H1 (cell line): ENCODE results near the gene MGMT. TPM values are rescaled to one million over a fixed set of nuclear protein-coding genes. Genes with fewer than 3 reads are reported as not detected.

ENCODE experiments used
- CTCF ChIA-PET: fragments of 300-600 bp; sonication (Branson Sonifier 250); formaldehyde crosslinking; loops from one replicate; lab custom pipeline; 2021; ENCODE audit not compliant: partially characterized antibody; lab: Charles Lee
- POLR2A ChIA-PET: fragments of 300-600 bp; sonication (Branson Sonifier 250); formaldehyde crosslinking; loops from one replicate; lab custom pipeline; 2021; ENCODE audit warnings: inconsistent platforms; ENCODE audit not compliant: partially characterized antibody; lab: Charles Lee
- DNase-seq, 2 experiments: peaks; one replicate each; pipeline versions ENCODE4 v3.0.0 to v3.0.0-alpha.2; 2010 to 2022; ENCODE audit warnings: low spot score in 2 of 2, low read depth in 1 of 2, mixed read lengths in 1 of 2
- FAIRE-seq: peaks from 2 replicates; lab custom pipeline; 2011; peaks lifted over from hg19 to GRCh38; lab: Jason Lieb, UNC
- H2AFZ ChIP-seq: 2 replicates; pipeline ENCODE4 v1.8.1; 2012; ENCODE audit warnings: low read length, inconsistent platforms
- H2AK5ac ChIP-seq: 2 replicates; pipeline ENCODE4 v1.6.1; 2013; ENCODE audit warnings: low read depth, low read length
- H2BK120ac ChIP-seq: replicated peaks from 2 replicates; pipeline ENCODE3; 2013; ENCODE audit warnings: low read depth, low read length, inconsistent platforms
- H2BK12ac ChIP-seq: 2 replicates; pipeline ENCODE4 v1.6.1; 2013; ENCODE audit warnings: low read depth, low read length
- H2BK15ac ChIP-seq: 2 replicates; pipeline ENCODE4 v1.6.1; 2013; ENCODE audit warnings: low read length
- H2BK20ac ChIP-seq: 2 replicates; pipeline ENCODE4 v1.6.1; 2013; ENCODE audit warnings: low read length
- H2BK5ac ChIP-seq: 2 replicates; pipeline ENCODE4 v1.6.1; 2013; ENCODE audit warnings: low read depth, low read length
- H3K14ac ChIP-seq: 2 replicates; pipeline ENCODE4 v1.6.1; 2013; ENCODE audit warnings: inconsistent platforms; ENCODE audit not compliant: insufficient read length
- H3K18ac ChIP-seq: 2 replicates; pipeline ENCODE4 v1.6.1; 2013; ENCODE audit warnings: low read length; ENCODE audit errors: extremely low read depth
- H3K23ac ChIP-seq: 2 replicates; pipeline ENCODE4 v1.6.1; 2013; ENCODE audit warnings: inconsistent platforms; ENCODE audit not compliant: insufficient read length
- H3K23me2 ChIP-seq: 2 replicates; pipeline ENCODE4 v1.6.1; 2013; ENCODE audit warnings: low read depth, low read length
- H3K27ac ChIP-seq: 2 replicates; pipeline ENCODE4 v1.6.1; 2011; ENCODE audit warnings: low read depth, low read length, inconsistent platforms
- H3K27me3 ChIP-seq, 4 experiments: replicated peaks in 1 of 4; 1 replicate in 1 of 4; 2 replicates in 3 of 4; pipeline versions ENCODE4 v1.6.1 to v1.8.1; 2011 to 2013; ENCODE audit warnings: low read length in 3 of 4, mild to moderate bottlenecking in 3 of 4, inconsistent platforms in 2 of 4, mixed read lengths in 2 of 4, moderate library complexity in 1 of 4; ENCODE audit not compliant: control insufficient read depth in 3 of 4, insufficient read depth in 3 of 4; ENCODE audit errors: extremely low read depth in 1 of 4
- H3K36me3 ChIP-seq, 4 experiments: 2 replicates each; pipeline versions ENCODE4 v1.6.1 to v1.8.1; 2011 to 2013; ENCODE audit warnings: mild to moderate bottlenecking in 4 of 4, low read length in 3 of 4, moderate library complexity in 2 of 4, control low read depth in 1 of 4, inconsistent platforms in 1 of 4; ENCODE audit not compliant: insufficient read depth in 4 of 4, control insufficient read depth in 2 of 4
- H3K4ac ChIP-seq: replicated peaks from 2 replicates; pipeline ENCODE3; 2013; ENCODE audit warnings: low read length, low read depth, mixed read lengths, inconsistent platforms; ENCODE audit not compliant: insufficient read length
- H3K4me1 ChIP-seq, 4 experiments: replicated peaks in 1 of 4; 1 replicate in 1 of 4; 2 replicates in 3 of 4; pipeline versions ENCODE4 v1.6.1 to v1.8.1; 2011 to 2013; ENCODE audit warnings: low read length in 3 of 4, inconsistent platforms in 2 of 4, mixed read lengths in 1 of 4; ENCODE audit not compliant: insufficient read depth in 4 of 4, control insufficient read depth in 3 of 4
- H3K4me2 ChIP-seq, 2 experiments: 2 replicates each; pipeline versions ENCODE4 v1.6.1 to v1.8.1; 2011 to 2013; ENCODE audit warnings: low read depth in 2 of 2, low read length in 2 of 2, control low read depth in 1 of 2, inconsistent platforms in 1 of 2, mild to moderate bottlenecking in 1 of 2; ENCODE audit not compliant: insufficient read depth in 1 of 2
- H3K4me3 ChIP-seq, 4 experiments: fragments of 200-600, 300-600 bp in 1 of 4; sonication (generic), shearing (Covaris generic), sonication (Bioruptor Twin) in 1 of 4; 2 replicates each; pipeline versions ENCODE4 v1.5.1 to v1.8.1; 2011 to 2016; ENCODE audit warnings: low read length in 4 of 4, low read depth in 3 of 4, control low read depth in 2 of 4, inconsistent platforms in 2 of 4, mild to moderate bottlenecking in 2 of 4, mixed read lengths in 1 of 4, moderate library complexity in 1 of 4; ENCODE audit not compliant: insufficient read depth in 2 of 4; ENCODE audit errors: extremely low read depth in 1 of 4
- H3K56ac ChIP-seq: replicated peaks from 2 replicates; pipeline ENCODE3; 2013; ENCODE audit warnings: low read depth, mild to moderate bottlenecking, mixed read lengths, low read length, inconsistent platforms; ENCODE audit not compliant: insufficient read length
- H3K79me1 ChIP-seq: 2 replicates; pipeline ENCODE4 v1.6.1; 2013; ENCODE audit warnings: low read depth, low read length, control low read depth
- H3K79me2 ChIP-seq, 2 experiments: 2 replicates each; pipeline versions ENCODE4 v1.6.1 to v1.8.1; 2012 to 2013; ENCODE audit warnings: low read length in 2 of 2, mild to moderate bottlenecking in 2 of 2, inconsistent platforms in 1 of 2; ENCODE audit not compliant: insufficient read depth in 2 of 2, control insufficient read depth in 1 of 2
- H3K9ac ChIP-seq, 4 experiments: replicated peaks in 1 of 4; 1 replicate in 1 of 4; 2 replicates in 3 of 4; pipeline versions ENCODE4 v1.6.1 to v1.8.1; 2011 to 2013; ENCODE audit warnings: low read depth in 3 of 4, low read length in 3 of 4, control low read depth in 2 of 4, mild to moderate bottlenecking in 2 of 4, moderate library complexity in 2 of 4, inconsistent platforms in 1 of 4; ENCODE audit errors: extremely low read depth in 1 of 4
- H3K9me3 ChIP-seq, 2 experiments: 2 replicates each; pipeline versions ENCODE4 v1.6.1 to v1.8.1; 2012 to 2013; ENCODE audit warnings: mild to moderate bottlenecking in 2 of 2, moderate library complexity in 2 of 2, control low read depth in 1 of 2, inconsistent platforms in 1 of 2, low read depth in 1 of 2, low read length in 1 of 2, mixed read lengths in 1 of 2; ENCODE audit not compliant: insufficient read depth in 2 of 2
- H4K20me1 ChIP-seq, 2 experiments: replicated peaks in 1 of 2; 2 replicates each; pipeline versions ENCODE3 to v1.8.1; 2011 to 2013; ENCODE audit warnings: inconsistent platforms in 2 of 2, low read length in 2 of 2, mild to moderate bottlenecking in 1 of 2; ENCODE audit not compliant: insufficient read depth in 2 of 2, control insufficient read depth in 1 of 2
- H4K5ac ChIP-seq: 2 replicates; pipeline ENCODE4 v1.6.1; 2013; ENCODE audit warnings: low read length, low read depth, mixed read lengths, inconsistent platforms; ENCODE audit not compliant: insufficient read length
- H4K8ac ChIP-seq: 2 replicates; pipeline ENCODE4 v1.8.0; 2013; ENCODE audit warnings: mild to moderate bottlenecking, moderate library complexity, low read length, inconsistent platforms; ENCODE audit not compliant: insufficient read depth; ENCODE audit errors: extremely low read depth
- H4K91ac ChIP-seq: replicated peaks from 2 replicates; pipeline ENCODE3; 2013; ENCODE audit warnings: low read length, mixed read lengths, inconsistent platforms; ENCODE audit not compliant: insufficient read length
- CTBP2 ChIP-seq: IDR thresholded peaks from 2 replicates; pipeline ENCODE4 v1.7.0; 2011; ENCODE audit warnings: borderline replicate concordance, mild to moderate bottlenecking, moderate library complexity, mixed read lengths, low read length; ENCODE audit not compliant: insufficient read depth, insufficient read length
- GTF2F1 ChIP-seq: IDR thresholded peaks from 2 replicates; pipeline ENCODE4 v1.6.1; 2012; ENCODE audit warnings: low read depth, low read length, improper control_type of control experiment, borderline replicate concordance
- SAP30 ChIP-seq: fragments of 300-600 bp; sonication (generic); IDR thresholded peaks from 2 replicates; pipeline ENCODE4 v1.7.1; 2012; ENCODE audit warnings: low read length, moderate library complexity, mild to moderate bottlenecking, inconsistent platforms; ENCODE audit not compliant: insufficient read depth, insufficient replicate concordance
- WGBS, 2 experiments: shearing (Covaris generic) in 1 of 2; methylation state at CpG; one replicate each; pipeline versions ENCODE4 v1.1.6 to v1.1.7; 2013 to 2015; ENCODE audit warnings: low lambda C conversion rate in 2 of 2, mixed read lengths in 2 of 2, inconsistent platforms in 1 of 2, low coverage in 1 of 2, missing lambda C conversion rate in 1 of 2; ENCODE audit not compliant: insufficient replicate concordance in 2 of 2, insufficient coverage in 1 of 2, insufficient read length in 1 of 2; ENCODE audit errors: extremely low coverage in 1 of 2, missing lambda C conversion rate in 1 of 2; 5-methylcytosine and 5-hydroxymethylcytosine counted together
- polyA plus RNA-seq, 7 experiments: library from polyadenylated mRNA; depleted of rRNA in 3 of 7; stranded (reverse) in 5 of 7; unstranded in 2 of 7; fragments of >200 nt in 5 of 7; fragments of 200-250 nt in 2 of 7; gene quantifications; 1 replicate in 5 of 7; 2 replicates in 1 of 7; 4 replicates in 1 of 7; pipeline versions ENCODE4 v1.2.1 to v1.2.3, GENCODE V29; 2011 to 2013; ENCODE audit warnings: missing spikeins in 2 of 7, mixed read lengths in 2 of 7
- total RNA-seq: library from RNA; stranded (reverse); fragmentation: NEBNext Ultra II Directional; extraction: Animal tissue kit (Norgen Biotek cat#: 25700); gene quantifications from 2 replicates; pipeline ENCODE4 v1.2.1, GENCODE V29; 2021
- TF ChIP-seq, protein P1 (sequence below): IDR thresholded peaks from 2 replicates; pipeline ENCODE4 v1.6.1; 2011; ENCODE audit warnings: low read length, improper control_type of control experiment

The MGMT gene
- total and polyA plus RNA-seq, 2 of the 8 experiments (the other 6 are each of a cell fraction or from before 2014, with no cell fraction given) = 9.9 to 10.7 TPM

GRCh38 chr10:129472696-129473555 lies 5.9 kb downstream of the MGMT start:
- Histone ChIP-seq H3K56ac (no peak overlapping the region), H3K79me2 (no peaks in the 10 kb centered on the region), H3K9ac (no peak overlapping the region), H3K4ac (no peak overlapping the region), H3K79me1 (no peaks in the 10 kb centered on the region; the same call in 1 of the 2 replicates), H4K8ac (no peak overlapping the region), H4K91ac (no peak overlapping the region), H3K18ac (no peak overlapping the region), H3K27me3 (no peaks in the 10 kb centered on the region), H2AK5ac (no peak overlapping the region)
- 92% methylated on average over 22 of the region's 22 CpGs; no CpG with 5 or more reads in 1 of the 2 experiments for WGBS, 2 experiments
- FAIRE-seq = no peak
- no peak for TF ChIP-seq GTF2F1
- no peak for TF ChIP-seq SAP30
- no peak for TF ChIP-seq CTBP2
- TF ChIP-seq, protein P1, sequence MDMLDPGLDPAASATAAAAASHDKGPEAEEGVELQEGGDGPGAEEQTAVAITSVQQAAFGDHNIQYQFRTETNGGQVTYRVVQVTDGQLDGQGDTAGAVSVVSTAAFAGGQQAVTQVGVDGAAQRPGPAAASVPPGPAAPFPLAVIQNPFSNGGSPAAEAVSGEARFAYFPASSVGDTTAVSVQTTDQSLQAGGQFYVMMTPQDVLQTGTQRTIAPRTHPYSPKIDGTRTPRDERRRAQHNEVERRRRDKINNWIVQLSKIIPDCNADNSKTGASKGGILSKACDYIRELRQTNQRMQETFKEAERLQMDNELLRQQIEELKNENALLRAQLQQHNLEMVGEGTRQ = no peak
- TF ChIP-seq, all 59 proteins: peak for 0
- no peaks in the 10 kb centered on the region for H3K23me2 ChIP-seq
- H2BK12ac ChIP-seq = no peak overlapping the region
- H4K20me1 ChIP-seq = no peaks in the 10 kb centered on the region
- H3K4me2 ChIP-seq = no peak overlapping the region
- H3K4me3 ChIP-seq = no peak overlapping the region
- POLR2A ChIA-PET = no interaction called here
- H3K27ac ChIP-seq = no peak overlapping the region
- H2BK20ac ChIP-seq = no peak overlapping the region
- no peak overlapping the region for H2BK120ac ChIP-seq
- no peak overlapping the region for H2BK15ac ChIP-seq
- DNase-seq = no peak
- no peak overlapping the region for H2AFZ ChIP-seq
- no peaks in the 10 kb centered on the region; a peak in 1 of 4 replicates for H3K9me3 ChIP-seq
- no peak overlapping the region for H4K5ac ChIP-seq
- H3K36me3 ChIP-seq = no peaks in the 10 kb centered on the region
- no peak overlapping the region for H3K23ac ChIP-seq
- CTCF ChIA-PET = interaction anchor here (1.0 kb wide), 1 partner anchor 43 kb away, joined by 3 read pairs; no protein-coding TSS in a partner anchor
- H3K4me1 ChIP-seq = no peaks in the 10 kb centered on the region; a peak in 1 of 7 replicates
- H2BK5ac ChIP-seq = no peak overlapping the region
- no peak overlapping the region for H3K14ac ChIP-seq
